HG03469 (cell line): ENCODE results near the gene STAB2.
"Not testable (repeated sequence)": the region's sequence is repeated elsewhere in the genome, so short reads cannot be mapped to it uniquely, and the experiment has no call there.

ENCODE experiments used
- ATAC-seq: cut with Tn5 transposase; IDR thresholded peaks from one replicate; pipeline ENCODE4 v1.9.1; 2021; ENCODE audit warnings: mild to moderate bottlenecking, moderate library complexity, moderate number of reproducible peaks; ENCODE audit not compliant: unreplicated experiment

The STAB2 gene

DNA sequence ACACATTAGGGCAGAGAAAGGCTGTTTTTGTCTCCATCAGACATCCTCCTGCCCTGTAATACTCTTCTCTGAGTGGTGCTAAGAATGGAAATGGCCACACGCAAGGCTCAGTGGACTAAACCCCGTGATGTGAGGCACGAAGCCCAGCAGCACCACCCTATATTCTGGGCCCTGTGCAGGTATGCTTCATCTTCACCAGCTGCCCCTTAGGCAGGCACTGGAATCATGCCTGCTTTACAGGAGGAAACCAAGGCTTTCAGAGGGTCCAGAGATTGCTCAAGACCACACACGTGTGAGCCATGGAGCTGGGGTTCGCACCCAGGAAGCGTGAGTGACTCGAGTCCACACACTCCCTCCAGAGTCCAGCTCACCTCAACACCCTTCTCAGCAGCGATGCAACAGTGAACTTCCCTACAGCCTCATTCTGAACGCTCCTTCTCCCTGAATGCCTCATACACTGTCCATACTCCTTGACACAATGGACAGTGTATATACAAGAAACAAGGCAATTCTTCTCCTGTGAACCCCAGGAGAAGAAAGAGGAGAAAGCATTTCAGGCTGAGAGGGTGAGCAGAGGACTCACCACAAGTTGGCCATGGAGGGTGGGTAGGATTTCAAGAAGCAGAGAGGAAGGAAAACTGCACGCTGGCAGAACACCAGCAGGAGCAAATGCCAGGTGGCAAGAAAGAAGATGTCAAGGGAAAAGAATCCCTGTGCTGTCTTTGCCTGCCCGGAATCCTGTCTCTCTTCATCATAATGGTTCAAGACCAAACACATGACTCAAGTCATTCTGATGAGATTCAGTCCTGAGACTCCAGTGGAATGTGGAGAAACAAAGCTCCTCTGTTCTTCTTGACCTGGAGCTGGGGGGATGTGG is 214.9 kb downstream of the STAB2 start:
- no peak for ATAC-seq

DNA sequence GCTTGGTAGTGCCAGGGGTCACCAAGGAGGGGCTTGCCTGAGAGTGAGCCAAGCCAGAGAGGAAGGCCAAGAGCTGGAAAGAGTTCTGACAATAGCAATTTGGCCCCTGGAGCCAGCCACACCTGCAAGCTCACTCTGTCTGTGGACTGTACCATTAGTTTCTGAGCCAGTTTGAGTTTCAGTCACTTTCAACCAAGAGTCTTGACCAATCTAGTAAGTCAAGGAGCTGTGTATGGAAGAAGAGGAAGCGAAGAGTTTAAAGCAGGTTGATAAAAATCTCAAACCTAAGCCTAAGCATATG is 215.5 kb downstream of the STAB2 start:
- ATAC-seq = no peak

DNA sequence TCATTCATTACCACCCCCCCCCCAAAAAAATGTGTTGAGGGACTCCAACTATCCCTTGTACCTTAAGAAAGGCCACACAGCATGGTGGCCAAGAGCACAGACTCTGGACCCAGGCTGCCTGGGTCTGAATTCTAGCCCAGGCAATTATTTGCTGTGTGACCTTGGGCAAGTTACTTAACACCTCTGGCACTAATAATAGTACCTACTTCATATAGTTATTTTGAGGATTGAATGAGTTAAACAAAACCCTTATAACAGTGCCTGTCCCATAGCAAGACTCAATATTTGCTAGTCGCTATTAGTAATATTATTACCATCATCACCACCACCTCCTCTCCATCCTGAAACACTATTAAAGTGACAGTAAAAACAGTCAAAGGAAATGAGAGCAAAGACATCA is 216.8 kb downstream of the STAB2 start:
- no peak for ATAC-seq

DNA sequence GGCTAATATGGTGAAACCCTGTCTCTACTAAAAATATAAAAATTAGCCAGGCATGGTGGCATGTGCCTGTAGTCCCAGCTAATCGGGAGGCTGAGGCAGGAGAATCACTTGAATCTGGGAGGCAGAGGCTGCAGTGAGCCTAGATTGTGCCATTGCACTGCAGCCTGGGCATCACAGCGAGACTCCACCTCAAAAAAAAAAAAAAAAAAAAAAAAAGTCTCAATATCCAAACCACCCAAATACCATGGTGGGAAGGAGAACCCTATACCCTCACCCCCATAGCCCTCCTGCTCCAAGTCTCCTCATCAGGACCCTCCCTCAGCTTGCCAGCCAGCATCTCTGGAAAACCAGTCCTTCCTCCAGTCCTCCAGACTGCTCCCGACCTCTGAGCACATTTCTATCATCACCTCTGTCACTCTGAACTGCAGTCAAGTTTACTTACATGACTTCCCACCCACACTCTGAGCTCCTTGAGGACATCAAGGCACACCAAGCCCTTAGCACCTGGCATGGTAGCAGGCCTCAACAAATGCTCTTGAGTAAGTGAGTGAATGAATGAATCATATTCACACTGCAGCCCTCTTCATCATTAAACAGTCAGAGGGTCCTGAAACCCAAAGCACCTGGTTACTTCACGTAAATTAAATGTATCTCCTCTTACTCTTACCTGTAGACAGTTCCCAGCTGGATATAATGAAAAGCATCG is 218.7 kb downstream of the STAB2 start:
- no peak for ATAC-seq

DNA sequence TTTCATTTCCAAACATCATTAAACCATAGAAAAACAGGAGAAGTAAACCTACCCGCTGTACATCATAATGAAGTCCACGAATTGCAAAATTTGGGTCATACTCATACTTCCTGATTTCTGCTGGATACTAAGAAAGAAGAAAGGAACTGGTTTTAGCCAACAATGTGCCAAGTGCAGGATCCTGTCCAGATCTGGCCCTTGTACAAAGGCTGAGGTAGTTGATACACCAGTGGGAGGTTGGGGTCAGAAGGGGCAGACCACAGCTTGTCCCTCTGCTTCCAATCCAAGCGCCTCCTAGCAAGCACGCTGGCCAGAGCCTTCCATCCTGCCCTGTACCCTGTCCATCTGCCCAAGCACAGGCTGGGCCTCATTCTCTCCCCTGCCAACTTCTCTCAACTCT is 219.7 kb downstream of the STAB2 start:
- no peak for ATAC-seq

DNA sequence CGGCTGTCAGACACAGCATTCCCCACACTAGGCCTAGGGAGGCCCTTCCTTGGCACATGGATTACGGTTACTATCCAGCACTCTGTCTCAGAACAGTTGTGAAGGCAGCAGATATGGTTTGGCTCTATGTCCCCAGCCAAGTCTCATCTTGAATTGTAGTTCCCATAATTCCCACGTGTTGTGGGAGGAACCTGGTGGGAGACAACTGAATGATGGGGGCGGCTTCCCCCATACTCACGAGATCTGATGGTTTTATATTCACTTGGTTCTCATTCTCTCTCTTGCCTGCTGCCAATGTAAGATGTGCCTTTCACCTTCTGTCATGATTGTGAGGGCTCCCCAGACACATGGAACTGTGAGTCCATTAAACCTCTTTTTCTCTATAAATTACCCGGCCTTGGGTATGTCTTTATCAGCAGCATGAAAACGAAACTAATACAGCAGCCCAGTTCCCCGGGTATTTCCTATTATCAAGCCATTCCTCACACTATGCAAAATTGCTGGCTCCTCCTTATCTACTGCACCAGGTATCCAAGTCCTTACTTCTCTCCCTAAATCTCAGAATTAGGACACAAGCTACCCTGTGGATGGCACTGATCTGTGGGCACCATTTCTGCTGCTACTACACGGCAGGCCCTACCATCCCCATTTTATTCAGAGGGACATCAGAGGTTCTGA is 220.6 kb downstream of the STAB2 start:
- ATAC-seq = no peak

DNA sequence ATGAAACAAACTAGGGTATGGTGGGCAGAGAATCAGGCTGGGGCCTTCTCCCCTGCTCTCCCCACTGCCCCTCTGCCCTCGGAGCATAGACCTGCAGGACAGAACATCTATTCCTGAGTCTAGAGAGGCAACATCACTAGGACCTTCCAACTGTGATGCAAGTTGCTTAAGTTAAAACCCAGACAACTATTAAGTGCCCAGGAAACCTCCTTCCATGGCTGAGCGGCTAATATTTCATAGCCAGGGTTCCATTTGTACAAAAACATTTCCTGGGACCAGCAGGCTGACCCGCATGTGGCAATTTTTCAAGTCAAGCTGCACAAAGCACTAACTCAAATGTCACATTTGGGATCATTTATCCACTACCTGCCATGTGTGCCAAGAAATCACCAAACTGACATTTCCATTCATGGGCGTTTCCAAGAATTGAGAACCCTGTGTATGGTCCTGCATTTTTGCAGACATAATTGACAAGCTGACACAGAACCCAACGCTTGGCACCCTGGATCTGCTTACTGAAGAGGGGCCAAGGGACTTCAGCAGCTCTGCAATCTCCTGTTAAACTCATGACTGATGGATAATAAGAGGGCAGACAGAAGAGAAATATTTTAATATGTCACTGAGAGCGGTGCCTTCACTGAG is 221.3 kb downstream of the STAB2 start:
- no peak for ATAC-seq

DNA sequence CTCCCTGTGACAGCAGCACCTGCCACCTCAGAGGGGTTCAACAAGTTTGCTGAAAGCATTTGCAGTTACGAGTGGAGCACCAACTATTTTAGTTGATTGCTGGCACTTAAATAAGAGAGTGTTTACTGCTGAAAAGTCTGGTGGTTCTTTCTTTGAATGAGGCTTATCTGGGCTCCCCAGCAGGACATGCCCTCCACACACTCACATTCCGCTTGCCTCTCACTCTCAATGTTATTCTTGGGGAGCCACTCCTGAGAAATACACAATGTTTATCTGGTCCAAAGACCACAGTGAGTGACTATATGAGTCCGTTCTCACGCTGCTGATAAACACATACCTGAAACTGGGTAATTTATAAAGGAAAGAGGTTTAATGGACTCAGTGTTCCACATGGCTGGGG is 222.1 kb downstream of the STAB2 start:
- no peak for ATAC-seq

DNA sequence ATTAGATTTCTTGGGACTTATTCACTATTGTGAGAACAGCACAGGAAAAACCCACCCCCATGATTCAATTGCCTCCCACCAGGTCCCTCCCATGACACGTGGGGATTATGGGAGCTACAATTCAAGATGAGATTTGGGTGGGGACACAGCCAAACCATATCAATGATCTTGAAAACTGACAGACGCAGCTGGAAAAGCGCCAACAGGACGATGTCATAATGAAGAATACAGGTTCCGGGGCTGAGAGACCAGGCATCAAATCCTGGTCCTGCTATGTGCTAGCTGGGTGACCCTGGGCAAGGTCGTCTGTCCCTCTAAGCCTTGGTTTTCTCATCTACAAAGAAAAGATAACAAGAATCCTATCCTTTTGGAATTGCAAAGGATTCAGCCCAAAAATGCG is 222.6 kb downstream of the STAB2 start:
- not testable (repeated sequence) for ATAC-seq

DNA sequence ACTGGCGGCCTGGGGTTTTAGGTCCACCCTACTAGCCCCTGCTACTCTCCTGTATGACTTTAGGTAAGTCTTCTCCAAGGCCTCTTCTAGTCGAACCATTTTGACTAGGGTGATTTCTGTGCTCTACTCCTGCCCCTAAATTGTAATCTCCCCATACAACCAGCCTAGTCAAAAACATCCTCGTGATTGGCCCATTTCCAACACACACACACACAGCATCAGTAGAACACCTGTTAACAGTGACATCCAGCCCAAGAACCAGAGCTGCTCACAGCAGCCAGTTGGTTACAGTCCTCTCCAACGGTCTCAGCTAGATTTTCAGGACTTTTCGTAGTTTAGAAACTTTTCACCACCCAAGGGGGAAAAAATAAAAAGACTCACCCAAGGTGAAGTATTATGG is 223.0 kb downstream of the STAB2 start:
- no peak for ATAC-seq

DNA sequence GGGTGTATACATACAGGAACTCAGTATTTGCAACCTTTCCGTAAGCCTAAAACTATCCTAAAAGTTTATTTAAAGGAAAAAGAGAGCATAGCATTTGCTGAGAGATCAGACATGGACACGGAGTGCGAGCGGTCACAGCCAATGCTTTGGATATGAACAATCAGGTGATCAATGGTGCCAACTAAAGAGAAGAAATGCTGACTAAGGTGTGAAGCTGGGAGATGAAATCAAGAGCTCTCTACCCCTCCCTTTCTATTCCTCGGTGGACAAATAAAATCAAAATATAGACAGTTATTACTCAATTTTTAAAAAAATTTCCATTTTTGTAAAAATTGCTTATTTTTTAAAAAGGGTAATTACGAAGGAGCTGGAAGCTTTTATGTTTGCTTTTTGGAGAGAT is 224.7 kb downstream of the STAB2 start:
- ATAC-seq = no peak

DNA sequence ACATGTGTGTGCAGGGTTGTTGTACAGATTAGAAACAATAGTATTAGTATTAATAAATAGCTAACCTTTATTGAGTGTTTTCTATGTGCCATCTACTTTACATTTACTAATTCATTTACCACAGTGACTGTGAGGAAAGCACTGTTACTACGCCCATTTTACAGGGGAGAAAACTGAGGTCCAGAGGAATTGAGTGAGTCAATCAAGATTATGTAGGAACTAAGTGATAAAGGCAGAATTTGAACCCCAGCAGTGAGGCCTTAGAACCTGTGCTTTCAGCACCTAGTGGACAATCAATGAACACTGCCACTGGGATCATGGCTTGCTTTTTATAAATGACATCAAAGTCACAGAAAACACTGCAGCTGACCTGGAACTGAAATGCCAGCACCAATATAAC is 225.7 kb downstream of the STAB2 start:
- no peak for ATAC-seq

DNA sequence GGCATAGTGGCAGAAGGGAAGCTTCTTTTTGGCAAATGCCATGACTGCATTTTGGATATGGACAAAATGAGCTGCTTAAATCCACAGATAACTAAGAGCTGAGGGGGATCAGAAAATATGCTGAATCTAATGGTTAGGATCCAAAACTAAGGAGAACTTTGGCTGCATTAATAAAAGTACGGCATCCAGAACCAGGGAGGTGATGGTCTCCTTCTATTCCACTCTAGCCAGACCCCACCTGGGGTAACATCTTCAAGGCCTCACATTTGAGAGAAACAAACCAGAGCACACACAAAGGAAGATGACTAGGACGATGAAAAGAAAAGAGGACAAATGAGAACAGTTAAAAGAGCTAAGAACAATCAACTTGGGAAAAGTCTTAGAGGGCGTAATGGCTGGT is 226.4 kb downstream of the STAB2 start:
- ATAC-seq = no peak

DNA sequence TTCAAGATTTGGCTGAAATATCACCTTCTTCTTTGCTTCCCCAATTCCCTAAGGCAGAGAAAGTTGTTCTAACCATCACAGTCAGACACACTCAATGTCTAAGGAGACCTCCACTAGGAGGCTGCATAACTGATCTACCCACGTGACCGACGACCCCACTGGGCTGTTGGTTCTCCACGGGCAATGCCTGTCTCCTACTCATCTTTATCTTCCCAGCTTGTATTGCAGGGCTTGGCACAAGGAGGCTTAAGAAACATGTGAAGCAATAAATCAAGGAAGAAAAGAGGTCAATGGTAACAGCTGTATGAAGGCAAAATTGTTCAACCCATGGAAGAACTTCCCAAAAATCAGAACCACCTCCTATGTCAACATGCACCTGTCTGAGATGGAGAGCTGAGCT is 226.9 kb downstream of the STAB2 start:
- ATAC-seq = no peak

DNA sequence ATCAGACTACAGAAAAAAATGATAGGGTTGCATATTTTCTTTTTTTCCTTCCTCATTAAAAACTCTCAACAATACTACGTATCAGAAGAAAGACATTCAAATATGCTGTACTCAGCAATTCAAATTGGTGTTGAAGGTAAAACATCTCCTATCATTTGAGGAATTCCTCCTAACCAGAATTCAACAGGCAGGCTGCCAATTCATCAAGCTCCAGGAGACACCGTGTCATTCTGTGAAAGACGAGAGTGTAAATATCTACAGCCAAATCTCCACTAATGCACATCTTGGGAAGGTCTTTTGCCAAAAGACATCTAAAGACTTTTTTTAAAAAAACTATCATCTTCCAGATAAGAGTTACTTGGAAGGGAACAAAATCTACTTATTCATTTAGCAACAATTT is 227.4 kb downstream of the STAB2 start:
- no peak for ATAC-seq
